ENCODE results near the gene SMURF2. TPM values are rescaled to one million over a fixed set of nuclear protein-coding genes. Genes with fewer than 3 reads are reported as not detected.

SMURF2 gene
- total RNA-seq, 1 experiment from 2014 or later: 76.6 TPM

GRCh38 chr17:64531955-64532371, 130.1 kb downstream of the SMURF2 start:
- DNase-seq (peak; percentile 34), ATAC-seq (peak; percentile 16; the same call in 1 of the 2 replicates)
- Histone ChIP-seq H4K20me1 (ENCODE audit: low read length) (no peaks in the 10 kb centered on the region), H3K4me2 (ENCODE audit: low read length) (no peak overlapping the region), H3K27ac (ENCODE audit: low read length) (no peak overlapping the region), H3K36me3 (ENCODE audit: low read depth, low read length) (peaks cover 88% of the 10 kb centered on the region), H3K27me3 (ENCODE audit: low read length) (no peaks in the 10 kb centered on the region), H2AFZ (ENCODE audit: low read length) (no peak overlapping the region), H3F3A (ENCODE audit: low read length, unreplicated experiment) (peaks cover 20% of the 10 kb centered on the region), H3K4me1 (ENCODE audit: insufficient read depth, low read length) (no peaks in the 10 kb centered on the region), H3K79me2 (ENCODE audit: low read length) (no peaks in the 10 kb centered on the region), H3K9me2 (replicated peaks; ENCODE audit: low read length) (no peaks in the 10 kb centered on the region), H3K9me3 (ENCODE audit: low read length) (no peaks in the 10 kb centered on the region), H3K4me3 (ENCODE audit: low read length) (no peak overlapping the region), H3K9ac (ENCODE audit: low read length) (no peak overlapping the region)
- POLR2A ChIA-PET (ENCODE audit: unreplicated experiment): no interaction called here
- intact Hi-C loops (cut with micrococcal nuclease): no loop called here
- TSS peak; percentile 5 for BruUV-seq (replicated peaks)
- CTCF ChIA-PET: interaction anchor here (0.6 kb wide), 1 partner anchor 31 kb away, joined by 3 read pairs; no protein-coding TSS in a partner anchor
- TF ChIP-seq CTCF (conservative IDR thresholded peaks at IDR 0.05; ENCODE audit: low read depth, low read length) (no peak), EZH2phosphoT487 (IDR thresholded peaks at IDR 0.05; ENCODE audit: borderline replicate concordance, low read length) (no peak), EZH2 (IDR thresholded peaks at IDR 0.05; ENCODE audit: low read length, unreplicated experiment) (no peak)

- ChIA-PET CTCF (no interaction called here), POLR2A (ENCODE audit: unreplicated experiment) (interaction anchor here (0.7 kb wide), 1 partner anchor 54 kb away, joined by 3 read pairs; no protein-coding TSS in a partner anchor)
- H3K36me3 ChIP-seq (ENCODE audit: low read depth, low read length): peaks cover 81% of the 10 kb centered on the region
These were observed 132.9 kb downstream of the SMURF2 start for GRCh38 chr17:64529221-64529620.

More at GRCh38 chr17:64529221-64529620, 132.9 kb downstream of the SMURF2 start:
- ATAC-seq (no peak), DNase-seq (no peak)
- Histone ChIP-seq H4K20me1 (ENCODE audit: low read length) (no peaks in the 10 kb centered on the region), H3K27ac (ENCODE audit: low read length) (no peak overlapping the region), H3K27me3 (ENCODE audit: low read length) (no peaks in the 10 kb centered on the region), H2AFZ (ENCODE audit: low read length) (no peak overlapping the region), H3K4me1 (ENCODE audit: insufficient read depth, low read length) (no peaks in the 10 kb centered on the region), H3K9ac (ENCODE audit: low read length) (no peak overlapping the region), H3K9me2 (replicated peaks; ENCODE audit: low read length) (no peaks in the 10 kb centered on the region), H3K9me3 (ENCODE audit: low read length) (no peaks in the 10 kb centered on the region), H3K4me3 (ENCODE audit: low read length) (no peak overlapping the region), H3F3A (ENCODE audit: low read length, unreplicated experiment) (peaks cover 20% of the 10 kb centered on the region), H3K4me2 (ENCODE audit: low read length) (no peak overlapping the region), H3K79me2 (ENCODE audit: low read length) (no peaks in the 10 kb centered on the region)
- TF ChIP-seq EZH2 (IDR thresholded peaks at IDR 0.05; ENCODE audit: low read length, unreplicated experiment) (no peak), EZH2phosphoT487 (IDR thresholded peaks at IDR 0.05; ENCODE audit: borderline replicate concordance, low read length) (no peak), CTCF (conservative IDR thresholded peaks at IDR 0.05; ENCODE audit: low read depth, low read length) (no peak)
- intact Hi-C loops (cut with micrococcal nuclease): no loop called here
- BruUV-seq (replicated peaks): no TSS peak
